Measurements from ENCODE around the gene DZIP1.
A peak's percentile ranks its signal among the peaks of the same experiment; 100 is the strongest.
"Not testable (repeated sequence)": the region's sequence is repeated elsewhere in the genome, so short reads cannot be mapped to it uniquely, and the experiment has no call there.

The DZIP1 gene

GRCh38 chr13:95644601-95645052, at the start of gene DZIP1:
DZIP1 (minus strand) TSS chr13:95644706; CDS start chr13:95642029, 2,677 bp downstream.
- DNase-seq, result peak; percentile 87 to 99

GRCh38 chr13:95690986-95691385, 46.5 kb upstream of the DZIP1 start:
- DNase-seq, result not testable (repeated sequence)

- no peak for DNase-seq
These were observed 45.0 kb upstream of the DZIP1 start for GRCh38 chr13:95689582-95689926.

GRCh38 chr13:95684960-95685359, 40.5 kb upstream of the DZIP1 start:
- not testable (repeated sequence) for DNase-seq

GRCh38 chr13:95684418-95684817, 39.9 kb upstream of the DZIP1 start:
- DNase-seq, result peak in 1 of 2 experiments; percentile 35

- DNase-seq, result no peak
These were observed 35.2 kb upstream of the DZIP1 start for GRCh38 chr13:95679722-95680121.

GRCh38 chr13:95678967-95679366, 34.5 kb upstream of the DZIP1 start:
- DNase-seq, result no peak

- peak in 1 of 2 experiments; percentile 36 for DNase-seq
These were observed 33.2 kb upstream of the DZIP1 start for GRCh38 chr13:95677564-95678266.

- DNase-seq, result peak; percentile 98 to 100
These were observed 32.5 kb upstream of the DZIP1 start, which contains the start of gene DNAJC3 for GRCh38 chr13:95676762-95677563. DNAJC3 (plus strand) TSS chr13:95677139; CDS start chr13:95677256, 117 bp downstream.

- DNase-seq, result peak; percentile 79 to 91
These were observed 31.7 kb upstream of the DZIP1 start for GRCh38 chr13:95676105-95676761.

- DNase-seq, result no peak
These were observed 27.1 kb upstream of the DZIP1 start for GRCh38 chr13:95671597-95671996.

GRCh38 chr13:95667235-95667634, 22.7 kb upstream of the DZIP1 start:
- DNase-seq, result not testable (repeated sequence)

- peak; percentile 23 to 80 for DNase-seq
These were observed 16.6 kb upstream of the DZIP1 start for GRCh38 chr13:95660981-95661581.

- DNase-seq, result no peak
These were observed 15.0 kb upstream of the DZIP1 start for GRCh38 chr13:95659500-95659899.

- no peak for DNase-seq
These were observed 12.0 kb upstream of the DZIP1 start for GRCh38 chr13:95656386-95657015.

GRCh38 chr13:95652821-95653220, 8.3 kb upstream of the DZIP1 start:
- DNase-seq, result no peak

GRCh38 chr13:95652244-95652764, 7.8 kb upstream of the DZIP1 start:
- DNase-seq, result no peak

- DNase-seq, result no peak
These were observed 6.2 kb upstream of the DZIP1 start for GRCh38 chr13:95650696-95651095.

- no peak for DNase-seq
These were observed 2.8 kb upstream of the DZIP1 start for GRCh38 chr13:95647321-95647720.

- peak; percentile 64 to 93 for DNase-seq
These were observed 439 bp downstream of the DZIP1 start for GRCh38 chr13:95643936-95644598.

- DNase-seq, result peak; percentile 75 to 81
These were observed 953 bp downstream of the DZIP1 start for GRCh38 chr13:95643571-95643935.

- no peak for DNase-seq
These were observed 1.5 kb downstream of the DZIP1 start for GRCh38 chr13:95642999-95643398.

Data from NCI-H526 (cell line).